ENCODE results near the gene DAZL. TPM values are rescaled to one million over a fixed set of nuclear protein-coding genes. Genes with fewer than 3 reads are reported as not detected.

The DAZL gene
- total RNA-seq, 4 donors from 2014 or later: not detected

DNA sequence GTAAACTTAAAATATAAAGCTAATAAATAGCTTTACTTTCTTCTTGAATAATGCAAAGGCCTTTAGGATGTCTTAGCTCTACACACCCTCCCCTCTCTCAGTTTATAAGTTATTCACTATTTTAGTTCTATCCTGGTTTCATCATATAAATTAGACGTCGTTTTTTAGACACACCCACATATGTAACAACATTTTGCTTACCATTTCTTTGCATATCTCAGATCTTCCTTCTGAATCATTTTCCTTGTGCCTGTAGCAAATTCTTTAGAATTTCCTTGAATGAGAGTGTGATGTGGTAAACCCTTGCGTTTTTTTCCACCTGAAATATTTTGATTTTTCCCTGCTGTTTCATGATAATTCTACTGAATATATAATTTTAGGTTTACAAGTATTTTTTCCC, 2.5 kb upstream of the DAZL start:
- H3K36me3 ChIP-seq: no peaks in the 10 kb centered on the region
- H3K27me3 ChIP-seq: no peaks in the 10 kb centered on the region
- TF ChIP-seq POLR2A (IDR thresholded peaks at IDR 0.05): no peak
- TF ChIP-seq CTCF (IDR thresholded peaks at IDR 0.05 in 4 of 5, conservative IDR thresholded peaks at IDR 0.05 in 1 of 5): no peak
- H3K27ac ChIP-seq: no peak overlapping the region
- in situ Hi-C loops (cut with MboI; ENCODE audit: low sequenced_read_pairs in 4 of 4): loop anchor here (10.0 to 25.0 kb wide), 3 partner anchors 427 to 805 kb away; no protein-coding TSS in a partner anchor
- ATAC-seq: no peak
- no peak for DNase-seq
- intact Hi-C loops (cut with DNase I; ENCODE audit: low total_unique reads): no loop called here
- no peaks in the 10 kb centered on the region for H3K9me3 ChIP-seq
- no peak overlapping the region for H3K4me3 ChIP-seq
- H3K4me1 ChIP-seq: peaks cover 0 to 6% of the 10 kb centered on the region in 2 donors

DNA sequence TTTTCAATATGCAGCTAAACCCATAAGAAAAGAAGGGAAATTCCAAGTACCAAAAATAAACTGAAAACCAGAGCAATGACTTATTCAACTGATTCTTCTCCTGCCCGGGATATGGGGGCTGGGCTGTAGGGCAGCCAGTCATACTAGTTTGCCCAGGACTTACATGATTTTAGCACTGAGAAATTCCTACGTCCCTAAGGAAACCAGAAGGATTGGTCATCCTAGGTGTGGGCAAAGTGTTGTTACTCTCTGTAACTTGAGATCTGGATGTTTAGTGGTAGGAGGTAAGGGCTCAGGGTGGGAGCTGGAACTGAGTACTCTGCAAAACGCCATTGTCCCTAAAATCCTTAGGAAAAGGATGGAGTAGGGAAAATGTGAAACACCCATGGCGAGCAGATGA, 1.2 kb upstream of the DAZL start:
- intact Hi-C loops (cut with DNase I; ENCODE audit: low total_unique reads): no loop called here
- H3K9me3 ChIP-seq: no peaks in the 10 kb centered on the region
- in situ Hi-C loops (cut with MboI; ENCODE audit: low sequenced_read_pairs in 4 of 4): loop anchor here (10.0 to 25.0 kb wide), 3 partner anchors 428 to 806 kb away; no protein-coding TSS in a partner anchor
- no peak overlapping the region for H3K4me3 ChIP-seq
- H3K27ac ChIP-seq: no peak overlapping the region
- TF ChIP-seq CTCF (IDR thresholded peaks at IDR 0.05 in 4 of 5, conservative IDR thresholded peaks at IDR 0.05 in 1 of 5) (no peak), POLR2A (IDR thresholded peaks at IDR 0.05) (no peak)
- no peaks in the 10 kb centered on the region for H3K27me3 ChIP-seq
- H3K4me1 ChIP-seq: peaks cover 0 to 10% of the 10 kb centered on the region in 2 donors
- DNase-seq (no peak), ATAC-seq (no peak)
- H3K36me3 ChIP-seq: no peaks in the 10 kb centered on the region

GRCh38 chr3:16605966-16606365, 743 bp upstream of the DAZL start:
- Histone ChIP-seq H3K4me1 (peaks cover 0 to 11% of the 10 kb centered on the region in 2 donors), H3K36me3 (no peaks in the 10 kb centered on the region), H3K4me3 (no peak overlapping the region), H3K27ac (no peak overlapping the region), H3K9me3 (no peaks in the 10 kb centered on the region), H3K27me3 (no peaks in the 10 kb centered on the region)
- intact Hi-C loops (cut with DNase I; ENCODE audit: low total_unique reads): no loop called here
- TF ChIP-seq CTCF (IDR thresholded peaks at IDR 0.05 in 4 of 5, conservative IDR thresholded peaks at IDR 0.05 in 1 of 5) (no peak), POLR2A (IDR thresholded peaks at IDR 0.05) (no peak)
- in situ Hi-C loops (cut with MboI; ENCODE audit: low sequenced_read_pairs in 4 of 4): loop anchor here (10.0 to 25.0 kb wide), 3 partner anchors 429 to 806 kb away; no protein-coding TSS in a partner anchor
- no peak for DNase-seq
- ATAC-seq: no peak

- DNase-seq: no peak
- in situ Hi-C loops (cut with MboI; ENCODE audit: low sequenced_read_pairs in 4 of 4) (loop anchor here (10.0 to 25.0 kb wide), 3 partner anchors 430 to 808 kb away; no protein-coding TSS in a partner anchor), intact Hi-C loops (cut with DNase I; ENCODE audit: low total_unique reads) (loop anchor here (5.0 kb wide), 3 partner anchors 338 to 808 kb away; no protein-coding TSS in a partner anchor)
- no peak overlapping the region for H3K4me3 ChIP-seq
- no peak for ATAC-seq
- H3K4me1 ChIP-seq: peaks cover 0 to 5% of the 10 kb centered on the region in 2 donors
- no peak for TF ChIP-seq CTCF (IDR thresholded peaks at IDR 0.05 in 4 of 5, conservative IDR thresholded peaks at IDR 0.05 in 1 of 5)
- no peak for TF ChIP-seq POLR2A (IDR thresholded peaks at IDR 0.05)
- H3K36me3 ChIP-seq: no peaks in the 10 kb centered on the region
- no peaks in the 10 kb centered on the region for H3K27me3 ChIP-seq
- no peak overlapping the region for H3K27ac ChIP-seq
- no peaks in the 10 kb centered on the region for H3K9me3 ChIP-seq
Measured at GRCh38 chr3:16604433-16604832, 790 bp downstream of the DAZL start.

All from gastrocnemius medialis (tissue), 4 donors.